ENCODE results near the gene SNED1.
"Not testable (repeated sequence)": the region's sequence is repeated elsewhere in the genome, so short reads cannot be mapped to it uniquely, and the experiment has no call there.

The SNED1 gene

DNA sequence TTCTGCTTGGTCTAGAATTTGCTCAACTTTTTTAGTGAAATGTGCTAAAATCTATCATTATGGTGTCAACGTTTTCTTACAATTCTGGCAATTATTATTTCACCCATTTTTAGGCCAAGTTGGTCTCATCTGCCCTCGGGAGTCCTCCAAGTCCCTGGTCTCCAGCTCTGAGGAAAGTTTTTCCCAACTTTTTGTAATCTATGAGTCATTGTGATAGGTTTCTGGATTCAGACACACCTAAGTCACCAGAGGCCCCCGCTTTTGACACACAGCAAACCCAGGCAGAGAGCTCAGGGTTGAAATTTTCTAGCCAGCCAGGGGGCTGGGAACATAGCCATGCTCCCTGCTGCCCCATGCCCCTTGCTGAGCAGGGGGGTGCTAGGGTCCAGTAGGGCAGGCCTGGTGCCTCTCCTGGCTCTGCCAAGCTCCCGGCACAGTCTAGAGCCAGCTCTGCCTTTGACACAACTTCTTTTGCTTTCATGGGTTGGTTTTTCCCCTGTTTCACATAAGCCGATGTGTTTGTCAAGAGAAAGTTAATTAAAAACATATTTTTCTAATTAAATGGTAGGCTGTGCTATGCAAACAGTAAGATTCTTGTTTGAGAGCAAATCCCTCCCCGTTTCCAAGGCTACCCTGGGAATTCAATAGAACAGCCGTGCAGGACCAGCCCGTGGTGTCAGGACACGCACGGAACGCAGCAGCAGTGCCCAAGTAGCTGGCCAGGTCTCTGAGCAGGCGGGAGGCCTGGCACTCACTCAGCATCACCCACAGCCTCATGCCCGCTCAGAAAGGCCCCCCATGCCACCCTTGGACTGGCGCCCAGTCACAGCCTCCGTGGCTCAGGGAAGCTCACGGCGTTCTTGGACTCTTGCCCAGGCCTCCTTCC is 25.5 kb upstream of the SNED1 start:
- no peak for FAIRE-seq

DNA sequence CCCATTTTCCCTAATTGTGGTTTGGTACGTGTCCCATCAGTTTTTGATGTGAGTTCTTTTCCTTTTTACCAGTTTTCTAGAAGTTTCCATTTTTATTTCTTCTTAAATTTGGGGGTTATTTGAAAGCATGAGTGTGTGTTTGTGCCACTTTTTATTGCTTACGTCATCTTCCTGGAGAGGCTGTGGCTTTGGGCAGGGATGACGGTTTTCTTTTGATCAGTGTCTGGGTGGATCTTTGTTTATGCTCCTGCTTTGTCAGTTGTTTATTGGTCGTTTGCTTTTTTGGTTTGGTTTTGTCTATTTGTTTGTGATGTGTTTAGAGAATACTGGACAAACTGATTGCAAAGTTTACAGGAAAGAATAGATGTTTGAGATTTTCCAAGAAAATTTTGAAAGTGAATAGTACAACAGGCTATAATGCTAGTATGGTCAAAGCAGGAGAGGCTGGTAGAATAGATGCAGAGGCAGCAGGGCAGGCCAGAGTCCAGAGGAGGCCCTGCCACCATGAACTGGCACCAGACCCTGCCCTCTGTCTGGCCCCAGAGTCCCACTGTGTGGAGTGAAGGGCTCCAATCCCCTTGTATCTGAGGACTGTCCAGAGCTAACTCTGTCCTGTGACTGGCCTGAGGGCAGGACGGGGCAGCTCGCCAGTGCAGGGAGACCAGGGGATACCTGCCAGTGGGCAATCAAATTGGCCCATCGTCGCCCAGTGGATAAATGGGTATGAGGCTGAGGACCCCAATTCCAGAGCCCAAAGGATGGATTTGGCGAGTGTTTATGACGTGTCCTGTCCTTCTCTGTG is 23.4 kb upstream of the SNED1 start:
- FAIRE-seq = no peak

DNA sequence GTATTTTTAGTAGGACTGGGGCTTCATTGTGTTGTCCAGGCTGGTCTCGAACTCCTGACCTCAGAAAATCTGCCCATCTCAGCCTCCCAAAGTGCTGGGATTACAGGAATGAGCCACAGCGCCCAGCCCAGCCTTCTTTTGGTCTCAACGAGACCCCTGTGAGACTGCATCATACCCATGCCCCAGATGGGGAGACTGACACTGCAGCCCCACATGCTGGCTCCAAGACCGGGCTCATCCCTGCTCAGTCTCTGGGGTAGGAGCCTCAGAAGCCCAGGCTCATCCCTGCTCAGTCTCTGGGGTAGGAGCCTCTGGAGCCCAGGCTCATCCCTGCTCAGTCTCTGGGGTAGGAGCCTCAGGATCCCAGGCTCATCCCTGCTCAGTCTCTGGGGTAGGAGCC is 22.5 kb upstream of the SNED1 start:
- FAIRE-seq = not testable (repeated sequence)

- no peak for FAIRE-seq
Measured at GRCh38 chr2:240981280-240981679, 17.1 kb upstream of the SNED1 start.

- no peak for FAIRE-seq
Measured at GRCh38 chr2:240981871-240982800, 16.3 kb upstream of the SNED1 start.

- FAIRE-seq = no peak
Measured at GRCh38 chr2:240982821-240983281, 15.6 kb upstream of the SNED1 start.

DNA sequence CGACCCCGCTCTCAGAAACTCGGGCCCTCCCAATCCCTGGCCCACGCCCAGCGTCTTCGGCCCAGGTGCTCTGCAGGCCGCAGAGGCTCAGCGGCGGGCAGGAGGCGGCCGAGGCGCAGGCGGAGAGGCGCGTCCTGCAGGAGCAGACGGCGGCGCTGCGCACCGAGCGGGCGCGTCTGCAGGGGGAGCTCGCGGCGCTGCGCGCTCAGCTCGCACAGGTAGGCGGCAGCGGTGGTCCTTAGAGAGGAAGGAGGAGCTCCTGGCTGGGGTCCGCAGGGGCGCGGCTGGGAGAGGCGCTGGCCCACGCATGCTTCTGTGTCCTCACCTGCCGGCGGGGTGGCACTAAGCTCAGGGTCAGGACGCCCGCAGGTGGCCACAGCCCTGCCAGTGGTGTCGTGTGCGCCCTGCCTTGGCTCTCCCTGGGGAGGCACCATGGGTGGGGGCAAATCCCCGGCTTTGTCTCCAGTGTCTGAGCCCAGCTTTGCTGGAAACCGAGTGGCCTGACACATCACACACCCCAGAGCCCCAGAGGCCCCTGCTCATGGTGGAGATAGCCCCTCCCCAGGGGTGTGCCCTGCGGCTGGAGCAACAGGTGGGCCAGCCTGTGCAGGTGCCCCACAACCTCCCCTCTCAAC is 14.9 kb upstream of the SNED1 start:
- no peak for FAIRE-seq

- no peak for FAIRE-seq
Measured at GRCh38 chr2:240983996-240984498, 14.4 kb upstream of the SNED1 start.

DNA sequence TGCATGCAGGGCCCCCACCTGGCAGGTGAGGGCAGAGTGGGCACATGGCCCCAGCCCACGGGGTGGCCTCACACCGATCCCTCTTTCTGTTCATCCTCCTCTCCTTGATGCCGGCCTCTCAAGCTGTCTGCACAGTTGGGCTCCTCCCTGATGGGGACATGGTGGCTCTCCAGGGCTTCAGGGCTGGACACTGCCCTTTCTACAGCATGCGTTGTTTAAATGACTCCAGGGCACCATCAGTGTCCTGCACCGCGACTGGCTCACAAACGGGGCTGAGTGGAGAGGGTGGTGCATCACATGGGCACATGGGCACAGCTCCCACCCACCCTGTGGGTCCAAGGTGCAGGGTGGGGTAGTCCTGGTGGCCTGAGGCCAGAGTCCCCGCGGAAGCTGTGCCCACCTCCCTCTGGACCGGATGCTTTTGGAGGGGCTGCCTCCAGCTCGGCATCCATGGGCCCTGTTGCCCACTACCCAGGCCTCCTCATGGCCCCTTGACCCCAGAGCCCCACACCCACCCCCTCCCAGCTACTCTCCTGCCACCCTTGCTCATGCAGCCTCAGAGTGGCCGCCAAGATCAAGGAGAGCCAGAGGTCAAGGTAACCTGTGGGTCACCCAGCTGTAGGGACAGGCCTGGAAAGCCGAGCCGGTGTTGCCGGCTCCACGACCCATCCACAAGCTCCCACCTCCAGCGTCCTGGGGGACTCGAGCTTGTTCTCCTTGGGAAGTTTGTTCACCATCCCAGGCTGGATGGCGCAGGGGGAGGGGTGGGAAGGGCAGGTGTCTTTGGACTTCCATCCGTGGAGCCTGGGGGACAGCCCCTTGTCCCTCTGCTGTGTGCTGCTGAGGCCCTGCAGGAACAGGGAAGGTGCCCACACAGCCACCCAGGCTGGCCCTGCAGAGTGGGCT is 12.3 kb upstream of the SNED1 start:
- no peak for FAIRE-seq

- FAIRE-seq = no peak
Measured at GRCh38 chr2:240986787-240987411, 11.5 kb upstream of the SNED1 start.

DNA sequence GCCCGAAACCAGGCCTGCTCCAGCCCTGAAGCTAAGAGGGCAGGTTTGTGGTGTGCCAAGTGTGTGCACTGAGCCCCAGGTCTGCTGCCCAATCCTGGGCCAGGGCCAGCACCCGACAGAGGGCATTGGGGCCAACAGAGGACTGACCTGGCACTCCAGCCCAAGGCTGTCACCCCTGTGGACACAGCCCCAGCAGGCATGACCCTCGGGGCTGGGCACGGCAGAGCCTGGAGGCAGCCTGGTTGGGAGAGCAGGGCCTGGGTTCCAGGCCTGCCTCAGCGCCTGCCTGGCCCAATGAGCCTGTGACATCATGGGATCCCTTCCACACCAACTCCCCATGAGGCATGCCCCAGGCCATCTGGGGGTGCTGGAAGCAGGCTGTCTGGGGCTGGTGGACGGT is 10.8 kb upstream of the SNED1 start:
- no peak for FAIRE-seq

DNA sequence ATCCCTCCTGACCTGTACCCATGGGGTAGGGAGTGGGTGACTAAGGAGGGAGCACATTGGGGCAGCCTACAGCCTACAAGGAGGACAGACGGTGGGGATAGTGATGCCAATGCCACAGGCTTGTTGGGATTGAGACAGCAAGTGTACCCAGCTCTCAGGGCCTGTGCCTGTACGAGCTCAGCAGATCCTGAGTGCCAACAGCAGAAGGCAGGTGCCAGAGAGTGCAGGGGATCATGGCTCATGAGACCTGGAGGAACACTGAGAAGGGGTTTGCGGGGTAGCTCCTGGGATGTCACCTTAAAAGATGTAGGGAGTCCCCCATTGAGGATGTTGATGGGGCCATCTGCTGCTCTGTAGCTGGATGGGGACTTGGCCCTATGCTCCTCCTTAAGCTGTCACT is 10.3 kb upstream of the SNED1 start:
- no peak for FAIRE-seq

DNA sequence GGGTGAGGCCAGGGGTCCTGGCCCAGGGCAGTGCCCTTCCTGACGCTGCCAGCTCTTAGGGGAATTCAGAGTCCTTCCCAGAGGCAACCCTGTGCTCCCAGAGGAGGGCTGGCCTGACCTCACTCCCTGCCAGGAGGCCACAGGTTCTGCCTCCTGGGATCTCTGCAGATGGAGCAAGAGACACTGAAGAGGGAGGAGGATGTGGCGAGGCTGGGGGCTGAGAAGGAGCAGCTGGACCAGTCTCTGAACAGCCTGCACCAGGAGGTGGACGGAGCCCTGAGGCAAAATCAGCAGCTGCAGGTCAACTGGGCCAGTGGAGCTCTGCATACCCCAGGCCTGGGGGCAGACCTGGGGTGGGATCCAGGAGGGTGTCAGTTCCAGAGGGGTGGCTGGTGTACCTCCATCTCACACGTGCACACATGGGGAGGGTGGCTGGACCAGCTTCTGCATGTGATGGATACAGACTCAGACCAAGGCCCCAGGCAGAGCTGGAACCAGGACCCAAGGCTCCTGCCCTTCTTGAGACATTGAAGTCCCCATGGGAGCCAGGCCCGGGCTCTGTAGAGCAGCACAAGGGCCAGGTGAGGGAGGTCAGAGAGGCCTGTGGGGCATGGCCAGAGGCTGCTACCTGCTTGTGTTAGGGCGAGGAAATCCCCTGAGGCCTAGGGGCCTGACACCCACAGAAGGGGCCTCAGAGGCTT is 9.7 kb upstream of the SNED1 start:
- no peak for FAIRE-seq

DNA sequence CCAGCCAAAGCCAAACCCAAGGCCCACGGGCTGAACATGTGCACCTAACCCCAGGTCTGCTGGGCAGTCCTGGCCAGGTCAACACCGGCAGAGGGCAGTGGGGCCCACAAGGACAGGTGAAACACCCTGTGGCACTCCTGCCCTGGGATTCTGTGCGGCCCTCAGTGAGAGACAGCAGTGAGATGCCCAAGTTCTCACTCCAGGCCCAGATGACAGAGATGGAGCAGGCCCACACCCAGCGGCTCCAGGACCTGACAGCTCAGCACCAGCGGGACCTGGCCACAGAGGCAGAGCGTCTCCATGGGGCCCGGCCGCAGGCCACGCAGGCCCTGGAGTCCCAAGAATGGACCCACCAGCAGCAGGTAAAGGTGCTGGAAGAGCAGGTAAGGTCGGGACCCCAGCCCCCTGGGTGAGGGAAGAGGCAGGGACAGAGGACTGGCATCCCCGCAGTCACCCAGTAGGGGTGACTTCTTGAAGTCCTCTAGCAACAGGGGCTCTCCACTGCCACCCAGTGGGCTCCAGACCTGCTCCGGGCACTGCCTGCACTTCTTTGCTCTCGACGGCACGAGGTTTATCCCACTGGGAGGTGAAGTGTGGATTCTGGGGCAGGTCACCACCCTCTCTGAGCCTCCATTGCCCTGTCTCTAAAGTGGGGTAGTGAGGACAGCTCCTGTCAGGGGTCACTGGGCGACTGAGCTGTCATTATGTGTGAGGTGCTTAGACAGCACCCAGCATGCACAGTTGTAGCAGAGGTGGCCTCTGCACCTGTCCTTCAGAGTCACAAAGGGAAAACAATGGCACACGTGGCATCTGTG is 8.8 kb upstream of the SNED1 start:
- no peak for FAIRE-seq

GRCh38 chr2:240990266-240990529 is 8.2 kb upstream of the SNED1 start:
- FAIRE-seq = no peak

- FAIRE-seq = no peak
Measured at GRCh38 chr2:240990726-240991377, 7.6 kb upstream of the SNED1 start.

DNA sequence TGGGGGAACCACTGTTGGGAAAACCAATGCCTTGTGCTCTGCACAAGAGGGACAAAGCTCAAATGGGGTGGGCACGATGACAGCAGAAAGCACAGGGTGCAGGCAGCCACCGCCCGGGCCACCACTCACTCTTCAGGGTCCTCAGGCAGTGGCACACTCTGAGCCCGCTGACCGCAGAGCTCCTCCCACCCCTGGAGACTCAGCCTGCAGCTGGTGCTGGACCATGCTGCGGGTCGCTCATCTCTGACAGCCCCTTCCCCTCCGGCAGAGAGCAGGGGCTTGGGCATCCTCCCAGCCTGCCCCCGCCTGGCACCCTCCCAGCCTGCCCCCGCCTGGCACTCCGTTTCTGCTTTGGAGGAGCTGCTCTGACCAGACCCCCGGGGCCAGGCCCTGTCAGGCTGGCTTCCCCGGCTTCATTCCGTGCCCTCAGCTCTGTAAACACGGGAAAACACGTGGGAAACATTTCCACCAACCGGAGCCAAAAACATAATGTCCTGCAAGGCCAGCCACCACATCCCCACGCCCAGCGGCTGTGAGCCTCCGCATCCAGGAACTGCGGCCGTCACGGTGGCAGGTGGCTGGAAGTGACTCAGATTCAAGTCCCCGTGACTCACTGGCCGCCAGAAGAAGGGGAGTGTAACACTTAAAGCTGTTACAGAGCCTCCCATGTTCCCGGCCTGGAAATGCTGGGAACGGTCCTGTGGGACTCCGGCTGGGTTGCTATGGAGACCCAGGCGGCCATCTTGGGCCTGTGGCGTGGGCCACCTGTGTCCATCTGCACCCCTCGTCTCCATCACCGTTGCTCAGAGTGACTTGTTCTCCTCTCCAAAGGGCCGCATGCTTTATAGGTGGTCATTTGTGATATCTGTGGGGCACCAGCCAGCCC is 6.8 kb upstream of the SNED1 start:
- FAIRE-seq = no peak

Measured in A204.1 (cell line).